ENCODE data around the gene ARID4B. TPM values are rescaled to one million over a fixed set of nuclear protein-coding genes. Genes with fewer than 3 reads are reported as not detected.
A peak's percentile ranks its signal among the peaks of the same experiment; 100 is the strongest.
"Not testable (repeated sequence)": the region's sequence is repeated elsewhere in the genome, so short reads cannot be mapped to it uniquely, and the experiment has no call there.

ARID4B gene
- total RNA-seq, 1 donor from 2014 or later: 15.7 TPM

DNA sequence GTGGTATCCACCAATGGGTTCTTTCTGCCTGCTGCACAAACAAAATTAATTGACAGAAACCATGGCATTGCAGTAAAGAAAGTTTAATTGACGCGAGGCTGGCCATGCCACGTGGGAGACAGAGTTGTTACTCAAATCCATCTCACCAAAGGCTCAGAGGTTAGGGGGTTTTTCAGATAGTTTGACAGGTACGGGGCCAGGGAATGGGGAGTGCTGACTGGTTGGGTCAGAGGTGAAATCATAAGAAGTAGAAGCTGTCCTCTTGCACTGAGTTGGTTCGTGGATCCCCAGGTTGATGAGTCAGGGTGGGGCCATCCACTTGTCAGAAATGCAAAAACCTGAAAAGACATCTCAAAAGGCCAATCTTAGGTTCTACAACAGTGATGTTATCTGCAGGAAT, 38.3 kb upstream of the ARID4B start:
- Histone ChIP-seq H3K4me3 (no peak overlapping the region), H3K36me3 (no peaks in the 10 kb centered on the region), H3K27ac (replicated peaks) (peak overlapping the region; percentile 93), H3K9me3 (replicated peaks) (no peaks in the 10 kb centered on the region), H3K4me1 (peaks cover 28% of the 10 kb centered on the region), H3K27me3 (ENCODE audit: low read depth) (no peaks in the 10 kb centered on the region)
- TF ChIP-seq, protein P1, sequence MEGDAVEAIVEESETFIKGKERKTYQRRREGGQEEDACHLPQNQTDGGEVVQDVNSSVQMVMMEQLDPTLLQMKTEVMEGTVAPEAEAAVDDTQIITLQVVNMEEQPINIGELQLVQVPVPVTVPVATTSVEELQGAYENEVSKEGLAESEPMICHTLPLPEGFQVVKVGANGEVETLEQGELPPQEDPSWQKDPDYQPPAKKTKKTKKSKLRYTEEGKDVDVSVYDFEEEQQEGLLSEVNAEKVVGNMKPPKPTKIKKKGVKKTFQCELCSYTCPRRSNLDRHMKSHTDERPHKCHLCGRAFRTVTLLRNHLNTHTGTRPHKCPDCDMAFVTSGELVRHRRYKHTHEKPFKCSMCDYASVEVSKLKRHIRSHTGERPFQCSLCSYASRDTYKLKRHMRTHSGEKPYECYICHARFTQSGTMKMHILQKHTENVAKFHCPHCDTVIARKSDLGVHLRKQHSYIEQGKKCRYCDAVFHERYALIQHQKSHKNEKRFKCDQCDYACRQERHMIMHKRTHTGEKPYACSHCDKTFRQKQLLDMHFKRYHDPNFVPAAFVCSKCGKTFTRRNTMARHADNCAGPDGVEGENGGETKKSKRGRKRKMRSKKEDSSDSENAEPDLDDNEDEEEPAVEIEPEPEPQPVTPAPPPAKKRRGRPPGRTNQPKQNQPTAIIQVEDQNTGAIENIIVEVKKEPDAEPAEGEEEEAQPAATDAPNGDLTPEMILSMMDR (IDR thresholded peaks at IDR 0.05; ENCODE audit: borderline replicate concordance): no peak
- DNase-seq: no peak
- intact Hi-C loops (cut with micrococcal nuclease): no loop called here

DNA sequence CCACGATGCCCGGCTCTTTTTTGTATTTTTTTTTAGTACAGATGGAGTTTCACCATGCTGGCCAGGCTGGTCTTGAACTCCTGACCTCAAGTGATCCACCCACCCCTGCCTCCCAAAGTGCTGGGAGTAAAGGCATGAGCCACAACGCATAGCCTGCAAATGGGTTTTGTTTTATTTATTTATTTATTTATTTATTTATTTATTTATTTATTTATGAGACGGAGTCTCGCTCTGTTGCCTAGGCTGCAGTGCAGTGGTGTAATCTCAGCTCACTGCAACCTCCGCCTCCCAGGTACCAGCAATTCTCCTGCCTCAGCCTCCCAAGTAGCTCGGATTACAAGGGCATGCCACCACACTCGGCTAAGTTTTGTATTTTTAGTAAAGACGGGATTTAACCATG, 36.2 kb upstream of the ARID4B start:
- H3K4me3 ChIP-seq; intact Hi-C loops (cut with micrococcal nuclease): not testable (repeated sequence)

DNA sequence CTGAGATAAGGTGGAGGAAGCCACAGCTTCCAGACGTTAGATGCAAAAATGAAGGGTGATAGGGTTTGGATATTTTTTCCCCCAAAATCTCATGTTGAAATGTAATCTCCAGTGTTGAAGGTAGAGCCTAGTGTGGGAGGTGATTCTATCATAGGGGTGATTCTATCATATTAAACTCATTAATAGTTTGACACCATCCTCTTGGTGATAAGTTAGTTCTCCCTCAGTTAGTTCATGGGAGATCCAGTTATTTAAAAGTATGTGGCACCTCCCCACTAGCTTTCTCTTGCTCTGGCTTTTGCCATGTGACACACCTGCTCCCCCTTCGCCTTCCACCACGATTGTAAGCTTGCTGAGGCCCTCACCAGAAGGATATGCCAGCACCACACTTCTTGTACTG, 30.9 kb upstream of the ARID4B start:
- Histone ChIP-seq H3K4me3 (no peak overlapping the region), H3K9me3 (replicated peaks) (no peaks in the 10 kb centered on the region), H3K4me1 (no peaks in the 10 kb centered on the region), H3K27ac (replicated peaks) (no peak overlapping the region), H3K36me3 (no peaks in the 10 kb centered on the region), H3K27me3 (ENCODE audit: low read depth) (no peaks in the 10 kb centered on the region)
- DNase-seq: no peak
- TF ChIP-seq, protein P1 (IDR thresholded peaks at IDR 0.05; ENCODE audit: borderline replicate concordance): no peak
- intact Hi-C loops (cut with micrococcal nuclease): no loop called here

More for the DNA sequence above, 36.2 kb upstream of the ARID4B start:
- not testable (repeated sequence) for DNase-seq; H3K27me3 ChIP-seq (ENCODE audit: low read depth); H3K9me3 ChIP-seq (replicated peaks); H3K36me3 ChIP-seq; H3K27ac ChIP-seq (replicated peaks)
- peaks cover 22% of the 10 kb centered on the region for H3K4me1 ChIP-seq

GRCh38 chr1:235357485-235358373, 29.8 kb upstream of the ARID4B start:
- no peak overlapping the region for H3K4me3 ChIP-seq
- H3K4me1 ChIP-seq: no peaks in the 10 kb centered on the region
- intact Hi-C loops (cut with micrococcal nuclease): no loop called here
- DNase-seq: no peak
- H3K27ac ChIP-seq (replicated peaks): no peak overlapping the region
- no peaks in the 10 kb centered on the region for H3K36me3 ChIP-seq
- H3K9me3 ChIP-seq (replicated peaks): no peaks in the 10 kb centered on the region
- no peaks in the 10 kb centered on the region for H3K27me3 ChIP-seq (ENCODE audit: low read depth)
- TF ChIP-seq, protein P1 (IDR thresholded peaks at IDR 0.05; ENCODE audit: borderline replicate concordance): no peak

- no peaks in the 10 kb centered on the region for H3K36me3 ChIP-seq
- no peak for DNase-seq
- H3K4me1 ChIP-seq: no peaks in the 10 kb centered on the region
- no peak overlapping the region for H3K4me3 ChIP-seq
- TF ChIP-seq, protein P1 (IDR thresholded peaks at IDR 0.05; ENCODE audit: borderline replicate concordance): no peak
- H3K27ac ChIP-seq (replicated peaks): no peak overlapping the region
- intact Hi-C loops (cut with micrococcal nuclease): no loop called here
- H3K9me3 ChIP-seq (replicated peaks): no peaks in the 10 kb centered on the region
- no peaks in the 10 kb centered on the region for H3K27me3 ChIP-seq (ENCODE audit: low read depth)
These were observed 23.9 kb upstream of the ARID4B start for GRCh38 chr1:235351898-235352297.

- intact Hi-C loops (cut with micrococcal nuclease): no loop called here
- H3K4me1 ChIP-seq: no peaks in the 10 kb centered on the region
- H3K36me3 ChIP-seq: peaks cover 3% of the 10 kb centered on the region
- H3K27ac ChIP-seq (replicated peaks): no peak overlapping the region
- TF ChIP-seq, protein P1 (IDR thresholded peaks at IDR 0.05; ENCODE audit: borderline replicate concordance): no peak
- no peaks in the 10 kb centered on the region for H3K9me3 ChIP-seq (replicated peaks)
- no peak overlapping the region for H3K4me3 ChIP-seq
- no peak for DNase-seq
- H3K27me3 ChIP-seq (ENCODE audit: low read depth): no peaks in the 10 kb centered on the region
These were observed 23.5 kb upstream of the ARID4B start for GRCh38 chr1:235351441-235351840.
